Neuron (in vitro differentiated cells): Measurements from ENCODE around the gene GRM3.

ENCODE experiments used
- H2AFZ ChIP-seq: one replicate; pipeline ENCODE4 v1.6.1; 2013; ENCODE audit warnings: low read depth, mild to moderate bottlenecking, inconsistent platforms, low read length, moderate library complexity
- H3K27me3 ChIP-seq: one replicate; pipeline ENCODE4 v1.6.1; 2013; ENCODE audit warnings: low read length; ENCODE audit not compliant: insufficient read depth
- H3K36me3 ChIP-seq: one replicate; pipeline ENCODE4 v1.6.1; 2013; ENCODE audit warnings: low read length; ENCODE audit not compliant: insufficient read depth
- H3K4me1 ChIP-seq: one replicate; pipeline ENCODE4 v1.6.1; 2013; ENCODE audit warnings: low read length; ENCODE audit not compliant: insufficient read depth
- H3K4me3 ChIP-seq: 2 replicates; pipeline ENCODE4 v1.5.1; 2013; ENCODE audit warnings: mild to moderate bottlenecking, low read length, moderate library complexity
- H3K9me3 ChIP-seq: one replicate; pipeline ENCODE4 v1.6.1; 2013; ENCODE audit warnings: low read length

GRM3 gene

DNA sequence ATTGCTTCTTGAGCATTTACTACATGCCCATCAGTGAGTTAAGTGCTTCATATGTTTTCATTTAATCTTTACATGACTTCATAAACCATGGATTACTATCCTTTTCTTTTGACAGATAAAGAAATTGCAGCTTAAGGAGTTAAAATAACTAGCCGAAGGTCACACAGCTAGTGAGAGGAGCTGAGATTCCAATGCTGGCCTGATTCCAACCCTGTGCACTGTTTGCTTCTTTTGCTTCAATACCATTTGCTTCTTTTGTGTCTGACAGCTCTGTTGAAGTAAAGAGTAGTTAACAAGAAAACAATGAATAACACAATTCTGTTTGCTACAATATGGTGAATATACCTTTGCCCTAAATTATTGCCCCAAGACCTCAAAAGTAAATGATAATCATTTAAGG is 132.4 kb downstream of the GRM3 start:
- Histone ChIP-seq H3K36me3 (no peaks in the 10 kb centered on the region), H3K4me3 (no peak overlapping the region), H3K4me1 (peaks cover 3% of the 10 kb centered on the region), H2AFZ (no peak overlapping the region), H3K27me3 (no peaks in the 10 kb centered on the region), H3K9me3 (no peaks in the 10 kb centered on the region)

DNA sequence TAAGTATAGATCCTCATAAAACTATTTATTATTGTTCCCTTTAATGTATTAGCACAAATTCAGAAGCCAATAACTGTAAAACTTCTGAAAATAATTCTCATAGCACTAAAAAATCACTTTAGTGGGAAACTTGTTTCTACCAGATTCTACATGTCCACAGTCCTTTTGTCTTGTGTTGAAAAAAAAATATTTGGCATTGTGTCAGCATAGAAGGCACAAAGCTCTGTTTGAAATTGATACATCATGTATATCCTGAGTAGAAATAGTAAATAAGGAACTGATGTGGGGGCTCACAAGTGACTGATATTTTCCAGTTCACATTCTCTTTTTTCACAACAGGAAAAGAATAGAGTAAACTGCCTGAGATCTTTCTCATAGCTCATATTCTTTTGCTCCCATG is 134.6 kb downstream of the GRM3 start:
- no peak overlapping the region for H2AFZ ChIP-seq
- H3K4me1 ChIP-seq, result peaks cover 3% of the 10 kb centered on the region
- no peaks in the 10 kb centered on the region for H3K9me3 ChIP-seq
- no peak overlapping the region for H3K4me3 ChIP-seq
- no peaks in the 10 kb centered on the region for H3K36me3 ChIP-seq
- H3K27me3 ChIP-seq, result no peaks in the 10 kb centered on the region

DNA sequence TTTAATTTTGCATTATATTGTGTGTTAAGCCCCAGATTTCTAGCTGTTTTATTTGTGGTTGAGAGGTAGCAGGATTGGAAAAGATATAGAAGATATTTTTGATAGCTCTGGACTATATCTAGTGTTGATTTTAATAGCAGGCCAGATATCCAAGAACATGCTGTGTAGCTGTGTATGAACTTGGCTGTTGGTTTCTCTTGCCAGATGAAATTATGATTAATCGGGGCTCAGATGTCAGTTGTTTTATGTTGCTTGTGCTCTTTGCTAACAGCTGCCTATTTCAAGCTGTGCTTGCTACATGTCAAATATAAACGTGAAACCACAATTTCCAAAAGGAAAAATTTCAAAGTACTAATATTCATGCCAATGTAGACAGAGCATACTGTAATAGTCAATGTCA is 141.1 kb downstream of the GRM3 start:
- no peaks in the 10 kb centered on the region for H3K4me1 ChIP-seq
- no peak overlapping the region for H3K4me3 ChIP-seq
- H3K27me3 ChIP-seq, result no peaks in the 10 kb centered on the region
- peaks cover 3% of the 10 kb centered on the region for H3K9me3 ChIP-seq
- peaks cover 8% of the 10 kb centered on the region for H3K36me3 ChIP-seq
- no peak overlapping the region for H2AFZ ChIP-seq

DNA sequence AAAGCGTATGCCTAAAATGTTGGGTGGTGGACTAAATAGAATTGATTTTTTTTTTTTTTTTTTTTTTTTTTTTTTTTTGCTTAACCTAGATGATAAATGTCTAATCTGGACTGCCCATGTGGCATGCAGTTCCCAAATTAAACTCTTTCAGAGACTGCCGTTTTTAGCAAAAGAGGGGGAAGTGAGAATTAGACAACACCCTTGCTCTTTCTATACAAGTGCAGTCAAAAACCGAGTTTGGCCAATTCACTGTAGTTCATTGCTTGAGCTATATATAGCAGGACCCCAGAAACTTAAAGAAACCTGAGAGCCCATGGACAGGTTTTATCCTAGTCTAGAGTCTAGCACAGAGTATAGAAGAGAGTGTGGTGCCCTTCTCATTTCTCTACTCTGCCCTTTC is 141.9 kb downstream of the GRM3 start:
- no peak overlapping the region for H2AFZ ChIP-seq
- H3K36me3 ChIP-seq, result peaks cover 8% of the 10 kb centered on the region
- H3K9me3 ChIP-seq, result peaks cover 3% of the 10 kb centered on the region
- H3K27me3 ChIP-seq, result no peaks in the 10 kb centered on the region
- H3K4me3 ChIP-seq, result no peak overlapping the region
- no peaks in the 10 kb centered on the region for H3K4me1 ChIP-seq

DNA sequence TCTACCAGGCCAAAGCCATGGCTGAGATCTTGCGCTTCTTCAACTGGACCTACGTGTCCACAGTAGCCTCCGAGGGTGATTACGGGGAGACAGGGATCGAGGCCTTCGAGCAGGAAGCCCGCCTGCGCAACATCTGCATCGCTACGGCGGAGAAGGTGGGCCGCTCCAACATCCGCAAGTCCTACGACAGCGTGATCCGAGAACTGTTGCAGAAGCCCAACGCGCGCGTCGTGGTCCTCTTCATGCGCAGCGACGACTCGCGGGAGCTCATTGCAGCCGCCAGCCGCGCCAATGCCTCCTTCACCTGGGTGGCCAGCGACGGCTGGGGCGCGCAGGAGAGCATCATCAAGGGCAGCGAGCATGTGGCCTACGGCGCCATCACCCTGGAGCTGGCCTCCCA is 142.7 kb downstream of the GRM3 start:
- peaks cover 3% of the 10 kb centered on the region for H3K9me3 ChIP-seq
- peaks cover 8% of the 10 kb centered on the region for H3K36me3 ChIP-seq
- H3K4me1 ChIP-seq, result no peaks in the 10 kb centered on the region
- H3K4me3 ChIP-seq, result no peak overlapping the region
- H2AFZ ChIP-seq, result no peak overlapping the region
- H3K27me3 ChIP-seq, result no peaks in the 10 kb centered on the region

DNA sequence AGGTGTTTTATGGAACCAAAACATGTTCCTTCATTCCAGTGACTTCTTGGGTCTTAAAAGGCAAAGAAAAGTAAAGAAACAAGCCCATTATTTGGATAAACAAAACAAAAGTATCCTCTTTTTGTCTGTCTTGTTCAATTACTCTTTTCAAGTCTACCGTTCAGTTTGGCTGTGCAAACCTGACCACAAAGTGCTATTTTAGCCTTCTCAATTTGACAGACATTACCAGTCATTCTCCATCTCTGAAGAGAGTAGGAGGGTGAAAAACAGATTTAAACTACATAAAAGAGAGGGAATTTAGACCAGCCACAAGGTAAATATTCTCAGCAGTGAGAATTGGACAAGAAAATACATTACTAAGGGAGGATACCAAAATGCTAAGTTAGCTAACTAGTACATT is 145.2 kb downstream of the GRM3 start:
- Histone ChIP-seq H3K4me3 (no peak overlapping the region), H3K4me1 (no peaks in the 10 kb centered on the region), H3K27me3 (no peaks in the 10 kb centered on the region), H3K9me3 (peaks cover 3% of the 10 kb centered on the region), H3K36me3 (peaks cover 8% of the 10 kb centered on the region), H2AFZ (no peak overlapping the region)

DNA sequence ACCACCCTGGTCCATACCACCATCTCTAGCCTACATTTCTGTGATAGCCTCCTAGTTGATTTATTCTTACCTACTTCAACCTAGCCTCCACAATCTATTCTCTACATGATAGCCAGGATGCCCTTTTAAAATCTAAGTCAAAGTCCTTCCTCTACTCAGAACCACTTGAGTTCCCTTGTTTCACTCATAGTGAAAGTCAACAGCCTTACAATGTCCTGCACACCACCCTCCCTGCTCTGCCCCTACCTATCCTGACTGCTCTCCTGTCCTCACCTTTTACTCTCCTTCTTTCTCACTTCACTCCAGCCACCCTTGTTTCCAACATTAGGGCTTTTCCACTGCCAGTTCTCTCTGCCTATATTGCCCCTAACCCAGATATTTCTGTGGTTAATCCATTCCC is 146.7 kb downstream of the GRM3 start:
- Histone ChIP-seq H3K36me3 (peaks cover 8% of the 10 kb centered on the region), H3K4me1 (no peaks in the 10 kb centered on the region), H3K4me3 (no peak overlapping the region), H3K27me3 (no peaks in the 10 kb centered on the region), H2AFZ (no peak overlapping the region), H3K9me3 (peaks cover 3% of the 10 kb centered on the region)

DNA sequence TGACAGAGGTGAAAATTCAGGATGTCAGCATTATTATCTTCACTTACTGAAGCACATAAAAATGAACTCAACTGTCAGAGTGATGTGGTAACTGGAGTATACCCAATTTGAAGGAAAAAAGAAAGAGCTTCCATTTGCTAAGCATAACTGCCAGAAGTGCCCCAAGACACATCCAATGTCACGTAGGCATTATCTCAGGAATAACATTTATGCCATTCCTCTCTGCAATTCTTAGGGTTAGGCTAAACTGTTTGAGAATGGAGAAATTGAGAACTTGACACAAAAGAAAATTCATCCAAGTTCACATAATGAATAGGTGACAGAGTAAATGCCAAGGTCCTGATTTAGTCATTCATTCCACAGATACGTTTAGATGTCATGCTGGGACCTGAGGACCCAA is 148.6 kb downstream of the GRM3 start:
- Histone ChIP-seq H3K36me3 (no peaks in the 10 kb centered on the region), H3K9me3 (no peaks in the 10 kb centered on the region)

DNA sequence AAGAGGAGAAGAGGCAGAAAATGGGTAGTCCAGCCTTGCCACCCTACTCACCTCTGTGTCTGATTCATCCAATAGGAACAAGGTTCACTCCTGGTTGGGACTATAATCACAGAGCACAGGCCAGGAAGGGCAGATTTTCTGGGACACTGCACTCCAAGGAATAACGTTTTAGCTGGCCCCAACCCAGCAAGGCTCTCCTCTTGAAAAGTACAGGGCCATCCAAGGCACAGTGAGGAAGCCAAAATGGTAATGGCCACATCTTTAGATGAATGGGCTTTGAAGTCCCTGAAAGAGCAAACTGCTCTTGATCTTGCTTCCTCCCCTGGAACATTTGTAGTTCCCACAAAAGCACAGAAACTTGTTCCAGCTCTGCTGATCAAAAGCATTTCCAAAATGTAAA is 149.4 kb downstream of the GRM3 start:
- Histone ChIP-seq H3K9me3 (no peaks in the 10 kb centered on the region), H3K27me3 (no peaks in the 10 kb centered on the region), H3K36me3 (no peaks in the 10 kb centered on the region), H2AFZ (no peak overlapping the region), H3K4me1 (no peaks in the 10 kb centered on the region), H3K4me3 (no peak overlapping the region)

More for the DNA sequence above, 148.6 kb downstream of the GRM3 start:
- no peak overlapping the region for H3K4me3 ChIP-seq
- no peak overlapping the region for H2AFZ ChIP-seq
- no peaks in the 10 kb centered on the region for H3K4me1 ChIP-seq
- no peaks in the 10 kb centered on the region for H3K27me3 ChIP-seq

DNA sequence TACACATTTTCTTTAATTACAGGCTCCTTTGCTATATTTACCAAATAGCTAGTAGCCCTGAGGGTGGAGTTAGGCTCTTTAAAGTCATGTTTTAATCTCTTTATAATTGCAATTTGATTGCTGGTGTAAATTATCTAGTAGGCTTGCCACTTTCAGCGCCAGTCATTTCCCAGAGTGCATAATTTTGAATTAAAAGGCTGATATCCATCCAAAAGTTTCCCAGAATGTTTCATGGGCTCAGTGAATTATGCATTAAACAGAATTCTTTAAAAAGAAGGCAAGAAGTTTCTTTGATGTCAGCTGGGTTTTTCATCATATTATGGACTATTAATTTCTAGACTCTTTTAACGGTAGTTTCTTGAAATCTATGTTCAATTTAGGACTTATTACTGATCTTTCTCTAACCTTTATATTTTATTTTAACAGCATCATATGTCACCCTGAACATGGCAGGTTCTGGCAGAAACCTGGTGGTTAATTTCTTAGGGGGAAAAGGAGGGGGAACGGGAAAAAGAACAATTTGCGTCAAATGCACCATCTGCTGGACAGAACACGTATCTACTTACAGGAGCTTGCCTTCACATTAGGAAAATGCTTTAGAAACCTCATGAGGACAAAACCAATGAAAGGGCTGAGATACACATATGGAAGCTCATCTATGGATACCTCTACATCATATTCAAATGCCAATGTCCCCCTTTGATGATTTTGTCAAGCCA is 171.1 kb downstream of the GRM3 start:
- no peaks in the 10 kb centered on the region for H3K4me1 ChIP-seq
- no peaks in the 10 kb centered on the region for H3K36me3 ChIP-seq
- no peaks in the 10 kb centered on the region for H3K9me3 ChIP-seq
- H3K27me3 ChIP-seq, result no peaks in the 10 kb centered on the region
- H3K4me3 ChIP-seq, result no peak overlapping the region
- no peak overlapping the region for H2AFZ ChIP-seq

DNA sequence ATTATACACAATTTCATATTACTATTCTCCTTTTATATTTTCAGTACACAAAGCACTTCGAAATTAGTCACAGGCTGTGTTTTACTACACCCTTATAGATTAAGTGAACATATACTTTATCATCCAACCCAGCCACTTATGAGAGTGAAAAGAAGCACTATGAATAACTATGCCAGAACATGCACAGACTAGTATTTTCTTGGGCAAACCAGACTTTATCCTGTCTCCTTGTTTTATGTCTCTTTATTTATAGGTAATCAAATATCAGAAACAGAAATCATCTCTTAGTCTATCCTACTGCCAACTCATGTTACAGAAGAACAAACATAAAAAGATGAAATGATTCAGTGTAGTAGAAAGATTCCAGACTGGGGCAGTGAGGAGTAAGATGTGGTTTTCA is 171.8 kb downstream of the GRM3 start:
- Histone ChIP-seq H3K9me3 (no peaks in the 10 kb centered on the region), H3K4me3 (no peak overlapping the region), H3K27me3 (no peaks in the 10 kb centered on the region), H3K36me3 (no peaks in the 10 kb centered on the region), H2AFZ (no peak overlapping the region), H3K4me1 (no peaks in the 10 kb centered on the region)

DNA sequence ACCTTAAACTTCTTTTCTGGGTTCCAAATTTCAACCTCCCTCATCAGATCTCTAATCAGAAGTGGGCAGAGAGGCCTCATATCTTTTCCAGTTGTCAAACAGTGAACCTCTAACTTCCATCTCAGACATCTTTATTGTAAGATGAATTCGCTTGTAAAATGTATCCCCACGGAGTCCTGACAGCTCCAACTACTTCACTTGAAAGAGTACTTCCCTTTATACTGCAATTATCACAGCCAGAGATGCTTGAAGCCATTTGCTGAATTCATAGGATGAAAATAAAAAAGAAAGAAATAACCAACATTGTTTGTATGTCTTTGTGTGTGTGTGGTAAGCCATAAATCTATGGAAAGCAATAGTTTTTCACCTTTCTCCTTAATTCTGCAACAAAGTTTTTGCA is 175.2 kb downstream of the GRM3 start:
- no peak overlapping the region for H2AFZ ChIP-seq
- H3K4me3 ChIP-seq, result no peak overlapping the region
- H3K27me3 ChIP-seq, result no peaks in the 10 kb centered on the region
- no peaks in the 10 kb centered on the region for H3K4me1 ChIP-seq
- H3K36me3 ChIP-seq, result no peaks in the 10 kb centered on the region
- H3K9me3 ChIP-seq, result no peaks in the 10 kb centered on the region

DNA sequence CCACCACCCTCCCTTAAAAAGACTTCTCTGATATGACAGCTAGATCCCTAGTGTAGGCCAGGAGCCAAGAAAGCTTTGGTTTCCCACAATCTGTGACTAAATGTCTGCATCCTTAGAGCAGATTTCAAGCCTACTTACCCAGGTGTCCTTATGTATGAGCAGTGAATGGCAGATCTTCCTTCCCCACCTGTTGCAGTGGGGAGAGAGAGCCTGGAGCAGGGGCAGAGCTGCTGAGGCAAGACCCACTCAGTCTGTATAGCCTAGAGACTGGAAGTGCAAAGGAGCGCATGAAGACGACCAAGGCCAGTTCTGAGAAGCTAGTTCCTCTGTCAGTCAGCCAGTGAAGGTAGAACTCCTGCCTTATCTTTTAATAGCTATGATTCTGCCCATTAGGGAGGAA is 180.1 kb downstream of the GRM3 start:
- Histone ChIP-seq H3K27me3 (no peaks in the 10 kb centered on the region), H3K9me3 (no peaks in the 10 kb centered on the region), H3K4me3 (no peak overlapping the region), H2AFZ (no peak overlapping the region), H3K36me3 (no peaks in the 10 kb centered on the region), H3K4me1 (peaks cover 16% of the 10 kb centered on the region)

DNA sequence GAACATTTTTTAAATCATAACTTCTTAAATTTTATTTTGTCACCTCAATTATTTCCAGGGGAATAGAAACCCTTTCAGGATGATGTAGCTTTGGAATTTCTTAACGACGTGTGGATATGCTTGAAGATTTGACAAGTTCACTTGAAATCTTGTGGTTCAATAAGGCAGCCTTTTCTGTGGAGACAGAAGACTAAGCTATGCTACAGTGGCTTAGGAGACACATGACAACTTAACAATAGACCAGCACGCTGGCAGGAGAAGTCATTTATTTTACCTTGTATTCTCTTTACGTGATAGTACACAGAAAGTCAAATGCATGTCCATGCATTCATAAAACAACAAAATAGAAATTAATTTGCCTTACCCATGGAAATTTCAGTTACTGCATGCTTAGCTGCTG is 181.6 kb downstream of the GRM3 start:
- H3K36me3 ChIP-seq, result no peaks in the 10 kb centered on the region
- peaks cover 16% of the 10 kb centered on the region for H3K4me1 ChIP-seq
- no peak overlapping the region for H3K4me3 ChIP-seq
- H2AFZ ChIP-seq, result no peak overlapping the region
- no peaks in the 10 kb centered on the region for H3K27me3 ChIP-seq
- H3K9me3 ChIP-seq, result no peaks in the 10 kb centered on the region
